Neural cell (in vitro differentiated cells): ENCODE measurements around the gene IL25. TPM values are rescaled to one million over a fixed set of nuclear protein-coding genes. Genes with fewer than 3 reads are reported as not detected.

ENCODE experiments used
- H2AFZ ChIP-seq: fragments of 200-600, 300-800 bp; sonication (generic), shearing (Covaris generic); 2 replicates; pipeline ENCODE4 v1.6.0; 2014; ENCODE audit warnings: low read depth, mild to moderate bottlenecking, antibody characterized with exemption, low read length, moderate library complexity
- H3F3A ChIP-seq: fragments of 200-600 bp; shearing (Covaris generic); 2 replicates; pipeline ENCODE4 v1.6.1; 2016; ENCODE audit warnings: mild to moderate bottlenecking, moderate library complexity, mixed read lengths, antibody characterized with exemption, low read length; ENCODE audit not compliant: insufficient read depth, poor library complexity, severe bottlenecking
- H3K27ac ChIP-seq: fragments of 200-600, 300-800 bp; sonication (generic), shearing (Covaris generic); 2 replicates; pipeline ENCODE4 v1.5.1; 2014; ENCODE audit warnings: mild to moderate bottlenecking, low read length, moderate library complexity
- H3K27me3 ChIP-seq: fragments of 300-800, 200-600 bp; sonication (generic), shearing (Covaris generic); 2 replicates; pipeline ENCODE4 v1.6.0; 2014; ENCODE audit warnings: mild to moderate bottlenecking, low read depth, low read length, moderate library complexity; ENCODE audit not compliant: insufficient read depth
- H3K36me3 ChIP-seq: fragments of 300-800, 200-600 bp; sonication (generic), shearing (Covaris generic); 2 replicates; pipeline ENCODE4 v1.5.1; 2014; ENCODE audit warnings: mild to moderate bottlenecking, antibody characterized with exemption, low read length, moderate library complexity; ENCODE audit not compliant: insufficient read depth
- H3K4me2 ChIP-seq: fragments of 300-800, 200-600 bp; sonication (generic), shearing (Covaris generic); 2 replicates; pipeline ENCODE4 v1.6.0; 2014; ENCODE audit warnings: mild to moderate bottlenecking, low read length
- H3K4me3 ChIP-seq: fragments of 300-800, 200-600 bp; sonication (generic), shearing (Covaris generic); 2 replicates; pipeline ENCODE4 v1.5.1; 2014; ENCODE audit warnings: mild to moderate bottlenecking, low read length, moderate library complexity
- H3K79me2 ChIP-seq: fragments of 200-600 bp; shearing (Covaris generic); replicated peaks from 2 replicates; pipeline ENCODE4 v1.6.0; 2014; ENCODE audit warnings: mild to moderate bottlenecking, low read length, moderate library complexity; ENCODE audit not compliant: insufficient read depth
- H3K9ac ChIP-seq: fragments of 300-800, 200-600 bp; sonication (generic), shearing (Covaris generic); 2 replicates; pipeline ENCODE4 v1.6.1; 2016; ENCODE audit warnings: mild to moderate bottlenecking, low read length, mixed read lengths
- H3K9me2 ChIP-seq: fragments of 200-600 bp; shearing (Covaris generic); 2 replicates; pipeline ENCODE4 v1.6.1; 2016; ENCODE audit warnings: mild to moderate bottlenecking, low read length, mixed read lengths; ENCODE audit not compliant: insufficient read depth
- H3K9me3 ChIP-seq: fragments of 200-600, 300-800 bp; sonication (generic), shearing (Covaris generic); 2 replicates; pipeline ENCODE4 v1.6.1; 2016; ENCODE audit warnings: mild to moderate bottlenecking, mixed run types, low read length, moderate library complexity, mixed read lengths
- H4K20me1 ChIP-seq: fragments of 200-600 bp; shearing (Covaris generic); 2 replicates; pipeline ENCODE4 v1.6.1; 2016; ENCODE audit warnings: mild to moderate bottlenecking, mixed run types; ENCODE audit not compliant: insufficient read depth
- CTCF ChIP-seq: fragments of 450-650 bp; IDR thresholded peaks from 2 replicates; pipeline ENCODE4 v1.5.1; 2014; ENCODE audit warnings: antibody characterized with exemption, mild to moderate bottlenecking, moderate library complexity; ENCODE audit not compliant: poor library complexity, severe bottlenecking
- EP300 ChIP-seq: fragments of 450-650 bp; conservative IDR thresholded peaks from 2 replicates; pipeline ENCODE4 v1.6.1; 2014; ENCODE audit warnings: antibody characterized with exemption, mild to moderate bottlenecking, moderate library complexity; ENCODE audit not compliant: poor library complexity, severe bottlenecking
- EZH2 ChIP-seq: fragments of 200-600, 300-800 bp; shearing (Covaris generic), sonication (generic); IDR thresholded peaks from 2 replicates; pipeline ENCODE4 v1.6.1; 2014; ENCODE audit warnings: antibody characterized with exemption, low read length, borderline replicate concordance, mild to moderate bottlenecking; ENCODE audit not compliant: insufficient read depth, poor library complexity, severe bottlenecking
- MXI1 ChIP-seq: fragments of 450-650 bp; conservative IDR thresholded peaks from 2 replicates; pipeline ENCODE4 v1.6.1; 2014; ENCODE audit warnings: antibody characterized with exemption, mild to moderate bottlenecking; ENCODE audit not compliant: poor library complexity, severe bottlenecking
- POLR2AphosphoS5 ChIP-seq: IDR thresholded peaks from 2 replicates; pipeline ENCODE4 v1.6.1; 2012
- RAD21 ChIP-seq: fragments of 450-650 bp; conservative IDR thresholded peaks from 2 replicates; pipeline ENCODE4 v1.6.1; 2014; ENCODE audit warnings: antibody characterized with exemption, mild to moderate bottlenecking, moderate library complexity
- REST ChIP-seq: IDR thresholded peaks from 2 replicates; pipeline ENCODE4 v1.6.1; 2012; ENCODE audit warnings: borderline replicate concordance
- SMC3 ChIP-seq: fragments of 450-650 bp; conservative IDR thresholded peaks from 2 replicates; pipeline ENCODE4 v1.6.1; 2014; ENCODE audit warnings: antibody characterized with exemption, mild to moderate bottlenecking, moderate library complexity; ENCODE audit not compliant: poor library complexity
- TAF1 ChIP-seq: IDR thresholded peaks from 2 replicates; pipeline ENCODE4 v1.6.1; 2012; ENCODE audit warnings: low read depth
- polyA plus RNA-seq: library from polyadenylated mRNA; depleted of rRNA; stranded (reverse); fragments of >200 nt; gene quantifications from 2 replicates; pipeline ENCODE4 v1.2.3, GENCODE V29; 2014

Gene IL25
- polyA plus RNA-seq, 1 donor from 2014 or later = not detected

GRCh38 chr14:23382731-23383440 lies 10.3 kb downstream of the IL25 start:
- Histone ChIP-seq H3K4me2 (no peak overlapping the region), H3K9ac (no peak overlapping the region), H3K9me3 (no peaks in the 10 kb centered on the region), H2AFZ (no peak overlapping the region), H3K4me3 (no peak overlapping the region), H3K36me3 (no peaks in the 10 kb centered on the region), H3K79me2 (no peaks in the 10 kb centered on the region), H3K27ac (no peak overlapping the region), H3F3A (no peaks in the 10 kb centered on the region), H3K27me3 (no peaks in the 10 kb centered on the region), H3K9me2 (no peaks in the 10 kb centered on the region), H4K20me1 (no peaks in the 10 kb centered on the region)
- TF ChIP-seq POLR2AphosphoS5 (no peak), RAD21 (no peak), EZH2 (no peak), REST (no peak), EP300 (no peak), CTCF (no peak), SMC3 (no peak), MXI1 (no peak), TAF1 (no peak)

GRCh38 chr14:23384364-23385080 lies 11.9 kb downstream of the IL25 start:
- H3K79me2 ChIP-seq = no peaks in the 10 kb centered on the region
- no peak overlapping the region for H3K27ac ChIP-seq
- H4K20me1 ChIP-seq = no peaks in the 10 kb centered on the region
- H3K9me3 ChIP-seq = no peaks in the 10 kb centered on the region
- no peaks in the 10 kb centered on the region for H3K27me3 ChIP-seq
- no peak overlapping the region for H2AFZ ChIP-seq
- no peaks in the 10 kb centered on the region for H3K36me3 ChIP-seq
- H3K4me2 ChIP-seq = no peak overlapping the region
- H3F3A ChIP-seq = no peaks in the 10 kb centered on the region
- TF ChIP-seq SMC3 (no peak), EP300 (no peak), CTCF (no peak), MXI1 (no peak), REST (no peak), RAD21 (no peak), EZH2 (no peak), POLR2AphosphoS5 (no peak), TAF1 (no peak)
- no peaks in the 10 kb centered on the region for H3K9me2 ChIP-seq
- H3K9ac ChIP-seq = no peak overlapping the region
- no peak overlapping the region for H3K4me3 ChIP-seq
